Activated B cell treated with CpG ODN at 0.5 μM for 24 hours (primary cell): Measurements from ENCODE around the gene MED31. TPM values are rescaled to one million over a fixed set of nuclear protein-coding genes. Genes with fewer than 3 reads are reported as not detected.

ENCODE experiments used
- ATAC-seq: fragments of 200-7000 bp; cut with Tn5 transposase; one replicate; pipeline ENCODE4 v1.10.0; 2021; ENCODE audit warnings: low read depth, mild to moderate bottlenecking, moderate library complexity
- CTCF ChIA-PET: fragments of 350-600 bp; sonication (Branson Sonifier 250); formaldehyde crosslinking; loops from one replicate; lab custom pipeline; 2021; ENCODE audit warnings: antibody characterized with exemption; lab: Charles Lee
- POLR2A ChIA-PET: fragments of 350-600 bp; sonication (Branson Sonifier 250); formaldehyde crosslinking; loops from one replicate; lab custom pipeline; 2021; ENCODE audit warnings: antibody characterized with exemption; lab: Charles Lee
- DNase-seq: peaks from one replicate; pipeline ENCODE4 v3.0.0; 2022
- H3K27ac Mint-ChIP-seq: one replicate; pipeline ENCODE4 v1.8.0; 2020; ENCODE audit warnings: mixed read lengths
- H3K27me3 Mint-ChIP-seq: one replicate; pipeline ENCODE4 v1.8.0; 2021; ENCODE audit warnings: mixed read lengths
- H3K36me3 Mint-ChIP-seq: one replicate; pipeline ENCODE4 v1.8.0; 2021; ENCODE audit warnings: low read depth, mixed read lengths
- H3K4me1 Mint-ChIP-seq: one replicate; pipeline ENCODE4 v1.8.0; 2021; ENCODE audit warnings: mixed read lengths
- H3K4me3 Mint-ChIP-seq: one replicate; pipeline ENCODE4 v1.8.0; 2020; ENCODE audit warnings: mild to moderate bottlenecking, mixed read lengths
- H3K9me3 Mint-ChIP-seq: one replicate; pipeline ENCODE4 v1.8.0; 2020; ENCODE audit warnings: mixed read lengths
- CTCF ChIP-seq: fragments of 200-600 bp; IDR thresholded peaks from one replicate; pipeline ENCODE4 v1.8.0; 2022; ENCODE audit warnings: antibody characterized with exemption, mild to moderate bottlenecking
- intact Hi-C: fragments of 100-400 bp; cut with micrococcal nuclease; formaldehyde crosslinking; loops from one replicate; pipeline ENCODE4 v1.15.1; 2024
- total RNA-seq: library from RNA; stranded (reverse); gene quantifications from 2 replicates; pipeline ENCODE4 v1.2.3, GENCODE V29; 2022

Gene MED31
- total RNA-seq, 1 donor from 2014 or later, result 23.4 TPM

- peaks cover 39% of the 10 kb centered on the region for H3K36me3 Mint-ChIP-seq
- no peak for DNase-seq
- ChIA-PET POLR2A (no interaction called here), CTCF (interaction anchor here (0.6 to 0.9 kb wide), 2 partner anchors 141 to 163 kb away, joined by 3 read pairs; no protein-coding TSS in a partner anchor)
- intact Hi-C loops, result no loop called here
- ATAC-seq, result no peak
- peaks cover 2% of the 10 kb centered on the region for H3K9me3 Mint-ChIP-seq
- H3K4me1 Mint-ChIP-seq, result peaks cover 25% of the 10 kb centered on the region
- TF ChIP-seq CTCF, result no peak
- no peak overlapping the region for H3K27ac Mint-ChIP-seq
- H3K27me3 Mint-ChIP-seq, result no peaks in the 10 kb centered on the region
- no peak overlapping the region for H3K4me3 Mint-ChIP-seq
These were observed 15.3 kb downstream of the MED31 start for GRCh38 chr17:6636105-6636504.

GRCh38 chr17:6633263-6633662, 18.1 kb downstream of the MED31 start:
- Mint-ChIP-seq H3K27ac (no peak overlapping the region), H3K4me1 (peaks cover 5% of the 10 kb centered on the region), H3K27me3 (no peaks in the 10 kb centered on the region), H3K36me3 (peaks cover 52% of the 10 kb centered on the region), H3K9me3 (peaks cover 2% of the 10 kb centered on the region), H3K4me3 (no peak overlapping the region)
- ChIA-PET POLR2A (no interaction called here), CTCF (no interaction called here)
- ATAC-seq, result no peak
- DNase-seq, result no peak
- no peak for TF ChIP-seq CTCF
- intact Hi-C loops, result no loop called here

GRCh38 chr17:6632530-6632929, 18.9 kb downstream of the MED31 start:
- H3K27ac Mint-ChIP-seq, result no peak overlapping the region
- TF ChIP-seq CTCF, result no peak
- POLR2A ChIA-PET, result no interaction called here
- DNase-seq (no peak), ATAC-seq (no peak)
- peaks cover 59% of the 10 kb centered on the region for H3K36me3 Mint-ChIP-seq
- H3K9me3 Mint-ChIP-seq, result peaks cover 2% of the 10 kb centered on the region
- intact Hi-C loops, result no loop called here
- H3K4me1 Mint-ChIP-seq, result no peaks in the 10 kb centered on the region
- no peaks in the 10 kb centered on the region for H3K27me3 Mint-ChIP-seq
- H3K4me3 Mint-ChIP-seq, result no peak overlapping the region
- CTCF ChIA-PET, result no interaction called here

- H3K27me3 Mint-ChIP-seq, result no peaks in the 10 kb centered on the region
- no peak overlapping the region for H3K27ac Mint-ChIP-seq
- H3K36me3 Mint-ChIP-seq, result peaks cover 74% of the 10 kb centered on the region
- H3K4me3 Mint-ChIP-seq, result no peak overlapping the region
- TF ChIP-seq CTCF, result no peak
- intact Hi-C loops, result no loop called here
- DNase-seq (no peak), ATAC-seq (no peak)
- H3K4me1 Mint-ChIP-seq, result no peaks in the 10 kb centered on the region
- peaks cover 2% of the 10 kb centered on the region for H3K9me3 Mint-ChIP-seq
- POLR2A ChIA-PET, result interaction anchor here (0.7 kb wide), 1 partner anchor 168 kb away, joined by 3 read pairs; no protein-coding TSS in a partner anchor
- CTCF ChIA-PET, result no interaction called here
These were observed 21.0 kb downstream of the MED31 start for GRCh38 chr17:6630390-6630789.

GRCh38 chr17:6627019-6627418, 24.4 kb downstream of the MED31 start:
- H3K4me3 Mint-ChIP-seq, result no peak overlapping the region
- H3K36me3 Mint-ChIP-seq, result peaks cover 70% of the 10 kb centered on the region
- ChIA-PET CTCF (no interaction called here), POLR2A (no interaction called here)
- no peaks in the 10 kb centered on the region for H3K27me3 Mint-ChIP-seq
- H3K27ac Mint-ChIP-seq, result no peak overlapping the region
- intact Hi-C loops, result no loop called here
- H3K4me1 Mint-ChIP-seq, result no peaks in the 10 kb centered on the region
- no peaks in the 10 kb centered on the region for H3K9me3 Mint-ChIP-seq
- no peak for TF ChIP-seq CTCF
- ATAC-seq (no peak), DNase-seq (no peak)
